ENCODE data around the gene P2RY6.
"Not testable (repeated sequence)": the region's sequence is repeated elsewhere in the genome, so short reads cannot be mapped to it uniquely, and the experiment has no call there.

P2RY6 gene

DNA sequence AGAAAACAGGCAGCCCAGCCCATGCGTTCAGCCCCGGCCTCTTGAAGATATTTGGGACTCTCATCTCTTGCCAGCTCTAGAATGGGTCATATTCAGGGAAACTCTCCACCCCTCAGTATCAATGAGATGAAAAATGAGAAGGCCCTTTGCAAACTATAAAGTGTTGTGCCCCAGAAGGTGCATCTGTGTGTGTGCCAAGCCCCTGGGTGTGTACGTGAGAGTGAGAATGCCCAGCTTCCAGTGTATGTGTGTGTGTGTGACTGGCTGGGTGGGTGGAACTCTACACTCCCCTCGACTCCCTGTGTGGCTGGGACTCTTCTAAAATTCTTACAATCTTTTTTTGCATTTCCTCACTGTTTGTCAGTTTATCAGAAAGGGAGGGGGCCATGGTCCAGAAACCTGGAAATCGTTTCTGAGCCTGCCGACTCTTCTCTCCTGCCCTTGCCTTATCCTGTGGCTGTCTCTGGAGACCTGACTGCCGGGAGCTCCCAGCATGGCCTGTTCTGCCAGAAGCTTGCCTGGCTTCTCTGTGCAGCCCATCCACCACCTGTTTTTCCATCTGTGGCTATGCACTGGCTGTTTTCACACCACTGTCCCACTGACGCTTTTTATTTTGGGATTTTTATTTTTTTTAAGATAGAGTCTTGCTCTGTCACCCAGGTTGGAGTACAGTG is 1.2 kb downstream of the P2RY6 start:
- peak overlapping the region; percentile 91; the same call in 1 of the 2 replicates for H3K4me2 ChIP-seq
- H3K79me2 ChIP-seq (ENCODE audit: insufficient read depth, low read depth): no peaks in the 10 kb centered on the region
- H3K4me3 ChIP-seq (IDR thresholded peaks at IDR 0.05; ENCODE audit: insufficient read depth, low read depth, low read length): no peak overlapping the region
- no peak overlapping the region for H3K27ac ChIP-seq
- H3K4me1 ChIP-seq (ENCODE audit: low read depth, poor library complexity, severe bottlenecking): peaks cover 54% of the 10 kb centered on the region
- H3K36me3 ChIP-seq (ENCODE audit: insufficient read depth): no peaks in the 10 kb centered on the region
- no peaks in the 10 kb centered on the region for H3K27me3 ChIP-seq (ENCODE audit: insufficient read depth, low read depth)
- no peak overlapping the region for H3K9ac ChIP-seq
- no peaks in the 10 kb centered on the region for H4K20me1 ChIP-seq (ENCODE audit: insufficient read depth)
- TF ChIP-seq, protein P1, sequence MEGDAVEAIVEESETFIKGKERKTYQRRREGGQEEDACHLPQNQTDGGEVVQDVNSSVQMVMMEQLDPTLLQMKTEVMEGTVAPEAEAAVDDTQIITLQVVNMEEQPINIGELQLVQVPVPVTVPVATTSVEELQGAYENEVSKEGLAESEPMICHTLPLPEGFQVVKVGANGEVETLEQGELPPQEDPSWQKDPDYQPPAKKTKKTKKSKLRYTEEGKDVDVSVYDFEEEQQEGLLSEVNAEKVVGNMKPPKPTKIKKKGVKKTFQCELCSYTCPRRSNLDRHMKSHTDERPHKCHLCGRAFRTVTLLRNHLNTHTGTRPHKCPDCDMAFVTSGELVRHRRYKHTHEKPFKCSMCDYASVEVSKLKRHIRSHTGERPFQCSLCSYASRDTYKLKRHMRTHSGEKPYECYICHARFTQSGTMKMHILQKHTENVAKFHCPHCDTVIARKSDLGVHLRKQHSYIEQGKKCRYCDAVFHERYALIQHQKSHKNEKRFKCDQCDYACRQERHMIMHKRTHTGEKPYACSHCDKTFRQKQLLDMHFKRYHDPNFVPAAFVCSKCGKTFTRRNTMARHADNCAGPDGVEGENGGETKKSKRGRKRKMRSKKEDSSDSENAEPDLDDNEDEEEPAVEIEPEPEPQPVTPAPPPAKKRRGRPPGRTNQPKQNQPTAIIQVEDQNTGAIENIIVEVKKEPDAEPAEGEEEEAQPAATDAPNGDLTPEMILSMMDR (conservative IDR thresholded peaks at IDR 0.05; ENCODE audit: low read depth, low read length): no peak
- no peak overlapping the region for H2AFZ ChIP-seq (ENCODE audit: low read depth)

DNA sequence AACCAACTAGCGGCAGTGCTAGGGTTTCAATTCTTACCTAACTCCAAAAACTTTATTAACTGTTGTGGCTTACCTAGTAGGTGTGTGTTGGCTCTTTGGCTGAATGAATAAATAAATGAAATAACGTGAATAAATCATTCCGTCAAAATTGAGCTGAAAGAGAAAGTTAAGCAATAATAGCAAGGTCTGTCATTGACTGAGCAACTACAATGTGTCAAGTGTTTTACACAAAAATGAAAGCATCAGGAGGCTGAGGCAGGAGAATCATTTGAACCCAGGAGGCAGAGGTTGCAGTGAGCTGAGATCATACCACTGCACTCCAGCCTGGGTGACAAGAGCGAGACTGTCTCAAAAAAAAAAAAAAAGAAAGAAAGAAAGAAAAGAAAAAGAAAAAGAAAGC is 2.1 kb downstream of the P2RY6 start:
- not testable (repeated sequence) for H3K36me3 ChIP-seq (ENCODE audit: insufficient read depth); H3K27me3 ChIP-seq (ENCODE audit: insufficient read depth, low read depth); H3K27ac ChIP-seq; H3K4me3 ChIP-seq (IDR thresholded peaks at IDR 0.05; ENCODE audit: insufficient read depth, low read depth, low read length); H3K79me2 ChIP-seq (ENCODE audit: insufficient read depth, low read depth); H3K9ac ChIP-seq; H3K4me2 ChIP-seq; H2AFZ ChIP-seq (ENCODE audit: low read depth); H4K20me1 ChIP-seq (ENCODE audit: insufficient read depth)
- peaks cover 50% of the 10 kb centered on the region for H3K4me1 ChIP-seq (ENCODE audit: low read depth, poor library complexity, severe bottlenecking)

DNA sequence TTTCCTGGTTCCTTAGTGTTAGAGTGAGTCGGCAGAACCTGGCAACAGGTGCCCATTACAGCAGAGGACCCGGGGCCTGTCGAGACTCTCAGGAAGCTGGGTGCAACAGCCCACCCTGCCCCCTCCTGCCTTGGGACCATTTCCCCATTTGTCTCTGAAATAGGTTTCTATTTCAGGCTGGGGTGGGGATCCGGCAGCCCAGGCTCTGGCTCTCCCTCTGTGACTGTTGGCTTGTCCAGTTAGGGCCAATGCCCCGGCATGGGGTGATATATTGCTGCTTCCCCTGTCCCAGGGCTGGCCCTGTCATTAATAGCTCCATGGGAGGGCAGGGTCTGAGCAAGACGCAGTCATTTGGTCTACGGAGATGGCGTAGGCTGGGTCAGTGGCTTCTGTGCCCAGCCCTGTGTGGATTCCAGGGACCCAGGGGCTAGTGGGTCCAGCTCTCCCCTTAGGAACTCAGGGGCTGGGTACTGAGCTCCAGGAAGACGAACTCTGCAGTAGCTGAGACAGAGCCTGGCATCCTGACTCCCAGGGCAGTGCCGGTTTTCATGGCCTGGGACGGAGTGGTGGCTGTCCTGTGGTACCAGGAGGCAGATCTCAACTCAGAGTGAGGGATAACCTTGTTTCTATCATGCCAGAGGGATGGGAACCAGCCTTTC is 2.7 kb downstream of the P2RY6 start:
- Histone ChIP-seq H2AFZ (ENCODE audit: low read depth) (no peak overlapping the region), H3K4me1 (ENCODE audit: low read depth, poor library complexity, severe bottlenecking) (peaks cover 44% of the 10 kb centered on the region), H3K79me2 (ENCODE audit: insufficient read depth, low read depth) (no peaks in the 10 kb centered on the region), H3K27ac (no peak overlapping the region), H3K27me3 (ENCODE audit: insufficient read depth, low read depth) (no peaks in the 10 kb centered on the region), H4K20me1 (ENCODE audit: insufficient read depth) (no peaks in the 10 kb centered on the region), H3K36me3 (ENCODE audit: insufficient read depth) (no peaks in the 10 kb centered on the region), H3K4me3 (IDR thresholded peaks at IDR 0.05; ENCODE audit: insufficient read depth, low read depth, low read length) (no peak overlapping the region), H3K4me2 (no peak overlapping the region), H3K9ac (no peak overlapping the region)
- TF ChIP-seq, protein P1 (conservative IDR thresholded peaks at IDR 0.05; ENCODE audit: low read depth, low read length): no peak

- Histone ChIP-seq H3K4me2 (no peak overlapping the region), H3K27me3 (ENCODE audit: insufficient read depth, low read depth) (no peaks in the 10 kb centered on the region), H3K36me3 (ENCODE audit: insufficient read depth) (no peaks in the 10 kb centered on the region), H3K79me2 (ENCODE audit: insufficient read depth, low read depth) (no peaks in the 10 kb centered on the region), H3K4me3 (IDR thresholded peaks at IDR 0.05; ENCODE audit: insufficient read depth, low read depth, low read length) (no peak overlapping the region), H3K4me1 (ENCODE audit: low read depth, poor library complexity, severe bottlenecking) (peaks cover 41% of the 10 kb centered on the region), H3K27ac (no peak overlapping the region), H2AFZ (ENCODE audit: low read depth) (no peak overlapping the region), H3K9ac (no peak overlapping the region), H4K20me1 (ENCODE audit: insufficient read depth) (no peaks in the 10 kb centered on the region)
- TF ChIP-seq, protein P1 (conservative IDR thresholded peaks at IDR 0.05; ENCODE audit: low read depth, low read length): no peak
These were observed 3.2 kb downstream of the P2RY6 start for GRCh38 chr11:73275381-73275750.

- H3K27me3 ChIP-seq (ENCODE audit: insufficient read depth, low read depth): no peaks in the 10 kb centered on the region
- H4K20me1 ChIP-seq (ENCODE audit: insufficient read depth): no peaks in the 10 kb centered on the region
- no peaks in the 10 kb centered on the region for H3K36me3 ChIP-seq (ENCODE audit: insufficient read depth)
- H2AFZ ChIP-seq (ENCODE audit: low read depth): no peak overlapping the region
- no peak overlapping the region for H3K9ac ChIP-seq
- peaks cover 39% of the 10 kb centered on the region for H3K4me1 ChIP-seq (ENCODE audit: low read depth, poor library complexity, severe bottlenecking)
- H3K79me2 ChIP-seq (ENCODE audit: insufficient read depth, low read depth): no peaks in the 10 kb centered on the region
- no peak overlapping the region for H3K4me3 ChIP-seq (IDR thresholded peaks at IDR 0.05; ENCODE audit: insufficient read depth, low read depth, low read length)
- H3K27ac ChIP-seq: no peak overlapping the region
- H3K4me2 ChIP-seq: no peak overlapping the region
- TF ChIP-seq, protein P1 (conservative IDR thresholded peaks at IDR 0.05; ENCODE audit: low read depth, low read length): no peak
These were observed 5.3 kb downstream of the P2RY6 start for GRCh38 chr11:73277467-73277866.
